ENCODE measurements around the gene EFL1.

DNA sequence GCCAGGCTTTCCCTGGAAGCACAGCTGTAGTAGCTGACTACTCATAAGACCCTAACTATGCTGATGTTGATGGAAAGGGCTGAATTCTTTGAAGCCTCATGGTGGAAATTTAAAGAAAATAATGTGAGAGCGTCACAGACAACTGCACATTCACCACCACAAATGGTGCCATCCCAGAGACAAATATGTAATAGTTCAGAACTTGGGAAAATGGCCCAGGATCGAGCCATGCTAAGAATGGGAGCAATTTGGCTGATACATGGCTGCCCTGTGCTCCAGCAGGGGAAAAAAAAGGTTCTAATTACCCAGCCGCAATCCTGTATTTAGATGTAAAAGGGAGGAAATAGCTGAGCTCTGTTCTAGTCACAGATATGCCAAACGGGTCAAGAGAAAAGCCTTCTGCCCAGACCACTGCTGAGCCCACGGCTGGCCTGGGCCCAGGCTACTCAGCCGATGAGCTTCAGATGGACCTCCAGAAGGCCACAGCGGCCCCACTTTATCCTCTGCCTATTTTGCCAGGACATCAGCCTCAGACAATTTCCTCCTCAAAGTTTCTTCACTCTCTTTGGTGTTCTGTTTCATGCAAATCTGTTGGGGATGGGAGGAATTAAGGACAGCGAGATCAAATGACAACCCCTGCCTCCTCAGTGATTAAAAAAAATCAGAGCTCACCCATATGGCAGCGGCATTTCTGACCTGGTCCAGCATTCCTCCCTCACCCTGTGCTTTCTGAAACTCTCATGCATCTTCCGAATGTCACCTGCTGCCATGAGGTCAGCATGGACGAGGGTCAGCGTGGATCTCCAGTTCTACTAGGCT, 162.2 kb downstream of the EFL1 start:
- TF ChIP-seq RAD21 (conservative IDR thresholded peaks at IDR 0.05) (no peak), POLR2AphosphoS5 (IDR thresholded peaks at IDR 0.05) (no peak)
- TF ChIP-seq, protein P1, sequence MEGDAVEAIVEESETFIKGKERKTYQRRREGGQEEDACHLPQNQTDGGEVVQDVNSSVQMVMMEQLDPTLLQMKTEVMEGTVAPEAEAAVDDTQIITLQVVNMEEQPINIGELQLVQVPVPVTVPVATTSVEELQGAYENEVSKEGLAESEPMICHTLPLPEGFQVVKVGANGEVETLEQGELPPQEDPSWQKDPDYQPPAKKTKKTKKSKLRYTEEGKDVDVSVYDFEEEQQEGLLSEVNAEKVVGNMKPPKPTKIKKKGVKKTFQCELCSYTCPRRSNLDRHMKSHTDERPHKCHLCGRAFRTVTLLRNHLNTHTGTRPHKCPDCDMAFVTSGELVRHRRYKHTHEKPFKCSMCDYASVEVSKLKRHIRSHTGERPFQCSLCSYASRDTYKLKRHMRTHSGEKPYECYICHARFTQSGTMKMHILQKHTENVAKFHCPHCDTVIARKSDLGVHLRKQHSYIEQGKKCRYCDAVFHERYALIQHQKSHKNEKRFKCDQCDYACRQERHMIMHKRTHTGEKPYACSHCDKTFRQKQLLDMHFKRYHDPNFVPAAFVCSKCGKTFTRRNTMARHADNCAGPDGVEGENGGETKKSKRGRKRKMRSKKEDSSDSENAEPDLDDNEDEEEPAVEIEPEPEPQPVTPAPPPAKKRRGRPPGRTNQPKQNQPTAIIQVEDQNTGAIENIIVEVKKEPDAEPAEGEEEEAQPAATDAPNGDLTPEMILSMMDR (IDR thresholded peaks at IDR 0.05; ENCODE audit: poor library complexity, severe bottlenecking) = no peak
